IPS-18a (cell line): Measurements from ENCODE around the gene PRKACA.
"Not testable (repeated sequence)": the region's sequence is repeated elsewhere in the genome, so short reads cannot be mapped to it uniquely, and the experiment has no call there.

Experiments
- H3K27ac ChIP-seq: one replicate; pipeline ENCODE4 v1.5.1; 2013; ENCODE audit warnings: low read length
- H3K27me3 ChIP-seq: one replicate; pipeline ENCODE4 v1.6.1; 2013; ENCODE audit warnings: mild to moderate bottlenecking, low read length; ENCODE audit not compliant: control insufficient read depth, insufficient read depth
- H3K36me3 ChIP-seq: one replicate; pipeline ENCODE4 v1.6.1; 2013; ENCODE audit warnings: low read depth, low read length; ENCODE audit not compliant: control insufficient read depth
- H3K4me1 ChIP-seq: one replicate; pipeline ENCODE4 v1.6.1; 2013; ENCODE audit warnings: low read depth, low read length; ENCODE audit not compliant: control insufficient read depth
- H3K4me3 ChIP-seq: one replicate; pipeline ENCODE4 v1.5.1; 2013; ENCODE audit warnings: low read length
- H3K9ac ChIP-seq: one replicate; pipeline ENCODE4 v1.6.1; 2013; ENCODE audit warnings: mild to moderate bottlenecking, low read length, moderate library complexity
- H3K9me3 ChIP-seq: one replicate; pipeline ENCODE4 v1.6.1; 2013; ENCODE audit warnings: low read depth, low read length; ENCODE audit not compliant: control insufficient read depth

Gene PRKACA

DNA sequence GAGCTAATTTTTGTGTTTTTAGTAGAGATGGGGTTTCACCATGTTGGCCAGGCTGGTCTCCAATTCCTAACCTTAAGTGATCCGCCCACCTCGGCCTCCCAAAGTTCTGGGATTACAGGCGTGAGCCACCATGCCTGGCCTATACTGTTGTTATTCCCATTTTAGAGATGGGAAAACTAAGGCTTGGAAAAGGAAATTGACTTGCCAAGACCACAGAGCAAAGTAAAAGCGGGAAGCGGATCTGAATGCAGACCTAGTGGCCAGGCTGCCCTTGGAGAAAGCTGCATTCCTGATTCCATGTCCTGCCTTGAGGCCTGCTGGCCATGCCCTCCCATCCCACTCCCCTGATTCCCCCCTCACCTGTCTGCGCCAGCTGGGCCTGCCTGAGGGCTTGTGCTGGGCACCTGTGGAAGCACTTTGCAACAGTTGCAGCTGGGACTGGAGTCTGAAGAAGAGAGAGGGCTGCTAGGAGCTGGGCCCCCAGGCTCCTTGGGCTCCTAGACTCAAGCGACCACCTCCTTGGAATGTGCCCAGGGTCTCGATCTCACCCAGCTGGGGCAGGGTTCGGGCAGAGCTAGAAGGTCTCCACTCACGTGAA is 61.4 kb downstream of the PRKACA start:
- Histone ChIP-seq H3K9me3 (no peaks in the 10 kb centered on the region), H3K36me3 (no peaks in the 10 kb centered on the region), H3K9ac (no peak overlapping the region), H3K27ac (no peak overlapping the region), H3K27me3 (peaks cover 23% of the 10 kb centered on the region), H3K4me3 (no peak overlapping the region), H3K4me1 (peaks cover 5% of the 10 kb centered on the region)

DNA sequence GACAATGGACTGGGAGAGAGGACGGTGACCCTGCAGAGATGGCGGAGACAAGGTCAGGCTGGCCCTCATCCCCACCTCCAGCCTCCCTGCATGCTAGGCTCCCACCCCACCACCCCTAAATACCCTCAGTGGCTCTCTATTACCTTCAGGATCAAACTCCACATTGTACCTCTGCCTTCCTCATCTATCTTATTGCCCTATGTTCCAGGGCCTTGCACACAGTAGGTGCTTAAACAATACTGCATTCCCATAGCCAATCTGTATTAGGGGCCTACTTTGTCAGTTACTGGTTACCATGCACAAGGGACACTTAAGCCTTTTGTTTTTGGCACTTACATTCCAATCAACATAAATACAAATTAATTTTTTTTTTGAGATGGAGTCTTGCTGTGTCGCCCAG is 62.2 kb downstream of the PRKACA start:
- H3K9ac ChIP-seq: no peak overlapping the region
- no peak overlapping the region for H3K4me3 ChIP-seq
- peaks cover 5% of the 10 kb centered on the region for H3K4me1 ChIP-seq
- H3K27ac ChIP-seq: no peak overlapping the region
- no peaks in the 10 kb centered on the region for H3K36me3 ChIP-seq
- H3K27me3 ChIP-seq: peaks cover 23% of the 10 kb centered on the region
- H3K9me3 ChIP-seq: no peaks in the 10 kb centered on the region

DNA sequence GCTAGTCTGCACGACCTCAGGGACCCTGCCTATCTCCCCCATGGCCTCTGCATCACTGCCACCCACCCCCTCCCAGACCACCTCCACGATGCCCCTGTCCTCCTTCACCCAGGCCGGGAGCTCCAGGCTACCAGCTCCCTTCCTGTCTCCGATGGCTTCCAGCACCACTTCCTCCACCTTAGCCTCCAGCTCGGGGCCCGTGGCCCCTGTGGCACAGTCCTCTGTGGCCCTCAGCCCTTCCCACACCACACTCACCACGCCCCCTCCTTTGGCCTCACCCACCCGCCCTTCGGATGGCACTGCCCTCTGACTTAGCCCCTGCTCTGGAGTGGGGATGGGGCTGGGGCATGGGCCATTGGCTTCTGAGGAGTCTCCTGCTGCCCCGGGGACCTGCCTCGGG is 62.8 kb downstream of the PRKACA start:
- no peaks in the 10 kb centered on the region for H3K9me3 ChIP-seq
- no peak overlapping the region for H3K4me3 ChIP-seq
- H3K9ac ChIP-seq: no peak overlapping the region
- H3K4me1 ChIP-seq: peaks cover 5% of the 10 kb centered on the region
- no peaks in the 10 kb centered on the region for H3K36me3 ChIP-seq
- no peak overlapping the region for H3K27ac ChIP-seq
- H3K27me3 ChIP-seq: peaks cover 19% of the 10 kb centered on the region

DNA sequence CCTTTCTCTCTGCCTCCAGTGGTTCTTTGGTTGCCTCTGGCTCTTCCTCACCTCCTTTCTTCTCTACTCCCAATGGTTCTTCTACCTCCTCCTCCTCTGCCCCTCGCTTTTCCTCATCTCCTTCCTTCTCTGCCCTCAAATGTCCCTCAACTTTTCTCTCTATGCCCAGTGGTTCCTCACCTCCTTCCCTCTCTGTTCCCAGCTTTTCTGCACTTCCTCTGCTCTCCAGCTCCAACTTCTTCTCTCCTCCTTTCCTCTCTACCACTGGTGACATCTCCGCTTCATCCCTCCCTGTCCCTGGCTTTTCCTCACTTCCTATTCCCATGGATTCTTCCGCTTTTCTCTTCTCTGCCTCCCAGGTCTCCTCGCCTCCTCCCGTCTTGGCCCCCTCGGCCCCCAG is 63.5 kb downstream of the PRKACA start:
- no peak overlapping the region for H3K27ac ChIP-seq
- H3K27me3 ChIP-seq: peaks cover 13% of the 10 kb centered on the region
- H3K36me3 ChIP-seq: no peaks in the 10 kb centered on the region
- no peak overlapping the region for H3K4me3 ChIP-seq
- peaks cover 5% of the 10 kb centered on the region for H3K4me1 ChIP-seq
- no peak overlapping the region for H3K9ac ChIP-seq
- no peaks in the 10 kb centered on the region for H3K9me3 ChIP-seq

DNA sequence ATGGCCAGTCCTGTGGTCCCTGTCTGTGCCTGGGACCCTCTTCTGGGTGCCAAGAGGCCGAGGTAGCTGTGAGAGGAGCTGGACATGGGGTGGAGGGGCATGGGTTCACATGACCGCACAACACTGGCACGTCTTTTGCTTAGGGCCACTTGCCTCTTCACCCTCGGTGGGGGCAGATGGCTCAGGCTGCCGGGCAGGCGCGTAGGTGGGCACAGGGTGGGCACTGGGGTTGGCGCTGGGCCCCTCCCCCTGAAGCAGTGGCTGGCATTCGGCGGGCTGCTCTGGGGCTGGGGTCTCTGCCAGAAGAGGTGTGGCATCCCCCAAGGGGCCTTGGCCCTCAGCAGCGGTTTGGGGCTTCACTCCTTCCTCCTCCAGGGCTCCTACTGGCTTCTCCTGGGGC is 64.1 kb downstream of the PRKACA start:
- peaks cover 7% of the 10 kb centered on the region for H3K27me3 ChIP-seq
- H3K9me3 ChIP-seq: no peaks in the 10 kb centered on the region
- no peak overlapping the region for H3K4me3 ChIP-seq
- H3K4me1 ChIP-seq: peaks cover 2% of the 10 kb centered on the region
- no peak overlapping the region for H3K27ac ChIP-seq
- no peak overlapping the region for H3K9ac ChIP-seq
- H3K36me3 ChIP-seq: no peaks in the 10 kb centered on the region

DNA sequence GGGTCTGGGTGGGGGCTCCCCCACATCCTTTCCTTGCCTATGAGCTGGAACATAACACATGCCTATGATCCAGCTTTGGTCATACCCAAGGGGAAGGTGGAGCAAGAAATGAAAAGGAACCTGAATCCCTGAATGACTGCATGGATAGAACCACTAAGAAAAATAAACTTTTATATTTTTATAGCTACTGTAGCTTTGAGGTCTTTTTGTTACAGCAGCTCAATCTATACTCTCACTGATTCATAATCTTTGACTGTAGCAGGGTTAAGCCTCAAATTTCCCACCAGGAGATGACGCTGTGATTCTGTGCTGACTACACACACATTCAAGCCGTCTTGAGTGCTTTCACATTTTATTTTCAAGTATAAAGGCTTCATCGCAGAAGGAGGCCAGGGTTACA is 64.5 kb downstream of the PRKACA start:
- peaks cover 3% of the 10 kb centered on the region for H3K9me3 ChIP-seq
- H3K4me3 ChIP-seq: no peak overlapping the region
- no peaks in the 10 kb centered on the region for H3K4me1 ChIP-seq
- peaks cover 3% of the 10 kb centered on the region for H3K27me3 ChIP-seq
- no peak overlapping the region for H3K9ac ChIP-seq
- no peaks in the 10 kb centered on the region for H3K36me3 ChIP-seq
- H3K27ac ChIP-seq: no peak overlapping the region

DNA sequence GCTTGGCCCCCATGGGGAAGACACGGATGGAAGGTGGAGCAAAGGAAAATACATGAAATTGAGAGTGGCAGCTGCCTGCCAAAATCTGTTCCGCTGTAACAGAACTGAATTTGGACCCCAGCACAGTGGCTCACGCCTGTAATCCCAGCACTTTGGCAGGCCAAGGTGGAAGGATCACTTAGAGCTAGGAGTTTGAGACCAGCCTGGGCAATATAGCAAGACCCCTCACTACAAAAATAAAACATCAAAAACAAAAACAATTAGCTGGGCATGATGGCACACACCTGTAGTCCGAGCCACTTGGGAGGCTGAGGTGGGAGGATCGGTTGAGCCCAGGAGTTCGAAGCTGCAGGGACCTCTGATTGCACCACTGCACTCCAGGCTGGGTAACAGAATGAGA is 65.1 kb downstream of the PRKACA start:
- Histone ChIP-seq H3K27me3 (no peaks in the 10 kb centered on the region), H3K9ac (no peak overlapping the region), H3K4me1 (no peaks in the 10 kb centered on the region), H3K36me3 (no peaks in the 10 kb centered on the region), H3K27ac (no peak overlapping the region), H3K9me3 (peaks cover 3% of the 10 kb centered on the region), H3K4me3 (no peak overlapping the region)

DNA sequence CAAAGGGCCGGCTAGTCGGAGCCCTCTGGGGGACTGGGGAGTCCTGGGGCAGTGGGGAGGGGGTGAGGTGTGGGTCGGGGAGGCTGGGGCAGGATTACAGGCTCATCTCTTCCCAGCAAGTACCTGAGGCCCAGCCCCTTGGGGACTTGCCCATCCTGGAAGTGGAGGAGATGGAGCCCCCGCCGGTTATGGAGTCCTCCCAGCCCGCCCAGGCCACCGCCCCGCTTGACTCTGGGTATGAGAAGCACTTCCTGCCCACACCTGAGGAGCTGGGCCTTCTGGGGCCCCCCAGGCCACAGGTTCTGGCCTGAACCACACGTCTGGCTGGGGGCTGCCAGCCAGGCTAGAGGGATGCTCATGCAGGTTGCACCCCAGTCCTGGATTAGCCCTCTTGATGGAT is 65.6 kb downstream of the PRKACA start:
- no peaks in the 10 kb centered on the region for H3K27me3 ChIP-seq
- no peak overlapping the region for H3K9ac ChIP-seq
- no peak overlapping the region for H3K4me3 ChIP-seq
- H3K27ac ChIP-seq: no peak overlapping the region
- no peaks in the 10 kb centered on the region for H3K36me3 ChIP-seq
- no peaks in the 10 kb centered on the region for H3K4me1 ChIP-seq
- H3K9me3 ChIP-seq: peaks cover 3% of the 10 kb centered on the region

DNA sequence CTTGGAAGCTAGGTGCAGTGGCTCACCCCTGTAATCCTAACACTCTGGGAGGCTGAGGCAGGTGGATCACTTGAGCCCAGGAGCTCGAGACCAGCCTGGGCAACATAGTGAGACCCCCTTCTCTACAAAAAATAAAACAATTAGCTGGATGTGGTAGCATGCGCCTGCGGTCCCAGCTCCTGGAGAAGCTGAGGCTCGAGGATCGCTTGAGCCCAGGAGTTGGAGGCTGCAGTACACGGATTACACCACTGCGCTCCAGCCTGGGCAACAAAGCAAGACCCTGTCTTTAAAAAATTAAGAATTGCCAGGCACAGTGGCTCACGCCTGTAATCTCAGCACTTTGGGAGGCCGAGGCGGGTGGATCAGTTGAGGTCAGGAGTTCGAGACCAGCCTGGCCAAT is 66.6 kb downstream of the PRKACA start:
- not testable (repeated sequence) for H3K27me3 ChIP-seq, H3K4me3 ChIP-seq, H3K9me3 ChIP-seq, H3K27ac ChIP-seq, H3K9ac ChIP-seq, H3K4me1 ChIP-seq, H3K36me3 ChIP-seq

DNA sequence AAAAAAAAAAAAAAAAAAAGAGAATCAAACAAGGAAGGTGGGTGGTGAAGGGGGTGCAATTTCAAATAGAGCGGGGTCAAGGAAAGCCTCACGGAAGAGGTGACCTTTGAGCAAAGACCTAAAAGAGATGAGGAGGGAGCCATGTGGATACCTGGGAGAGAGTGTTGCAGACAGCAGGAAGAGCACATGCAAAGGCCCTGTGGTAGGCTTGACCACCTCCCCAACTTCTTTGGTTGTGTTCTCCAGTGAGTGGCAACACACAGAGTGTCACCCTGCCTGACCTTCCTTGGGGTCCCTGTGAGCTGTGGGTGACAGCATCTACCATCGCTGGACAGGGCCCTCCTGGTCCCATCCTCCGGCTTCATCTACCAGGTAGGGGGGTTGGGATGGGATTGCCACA is 67.0 kb downstream of the PRKACA start:
- H3K4me1 ChIP-seq: no peaks in the 10 kb centered on the region
- H3K4me3 ChIP-seq: no peak overlapping the region
- no peak overlapping the region for H3K27ac ChIP-seq
- no peaks in the 10 kb centered on the region for H3K27me3 ChIP-seq
- no peaks in the 10 kb centered on the region for H3K36me3 ChIP-seq
- H3K9me3 ChIP-seq: peaks cover 3% of the 10 kb centered on the region
- no peak overlapping the region for H3K9ac ChIP-seq

DNA sequence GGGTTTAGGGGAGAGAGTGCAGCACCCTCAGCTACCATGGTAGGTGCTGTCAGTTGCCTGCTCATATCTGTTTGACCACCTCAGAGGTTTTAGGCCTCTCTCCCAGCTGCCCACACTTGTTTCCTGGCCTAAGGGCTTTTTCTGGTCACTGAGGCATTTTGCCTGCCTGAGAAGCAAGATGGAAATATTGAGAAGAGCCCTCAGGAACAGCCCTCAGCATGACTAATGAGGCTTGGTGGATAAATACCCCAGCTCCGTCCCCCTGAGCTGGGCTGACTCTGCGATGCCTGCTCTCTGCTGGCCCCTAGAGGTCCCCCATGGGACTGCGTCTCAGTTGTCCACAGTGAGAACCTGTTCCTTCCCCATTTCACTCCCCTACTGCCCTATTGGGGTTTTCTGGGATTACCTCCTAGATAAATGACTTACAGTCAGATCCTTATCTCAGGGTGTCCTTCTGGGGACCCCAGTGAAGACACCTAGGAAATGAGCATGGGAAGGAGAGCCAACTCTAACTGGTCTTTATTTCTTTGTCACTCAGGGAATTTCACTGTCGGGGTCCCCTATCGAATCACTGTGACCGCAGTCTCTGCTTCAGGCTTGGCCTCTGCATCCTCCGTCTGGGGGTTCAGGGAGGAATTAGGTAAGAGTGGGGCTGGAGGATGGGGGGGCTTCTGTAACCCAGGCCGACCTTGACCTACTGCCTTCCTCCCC is 69.0 kb downstream of the PRKACA start:
- Histone ChIP-seq H3K36me3 (no peaks in the 10 kb centered on the region), H3K9me3 (peaks cover 3% of the 10 kb centered on the region), H3K9ac (no peak overlapping the region), H3K27ac (no peak overlapping the region), H3K4me3 (no peak overlapping the region), H3K4me1 (no peaks in the 10 kb centered on the region), H3K27me3 (no peaks in the 10 kb centered on the region)

DNA sequence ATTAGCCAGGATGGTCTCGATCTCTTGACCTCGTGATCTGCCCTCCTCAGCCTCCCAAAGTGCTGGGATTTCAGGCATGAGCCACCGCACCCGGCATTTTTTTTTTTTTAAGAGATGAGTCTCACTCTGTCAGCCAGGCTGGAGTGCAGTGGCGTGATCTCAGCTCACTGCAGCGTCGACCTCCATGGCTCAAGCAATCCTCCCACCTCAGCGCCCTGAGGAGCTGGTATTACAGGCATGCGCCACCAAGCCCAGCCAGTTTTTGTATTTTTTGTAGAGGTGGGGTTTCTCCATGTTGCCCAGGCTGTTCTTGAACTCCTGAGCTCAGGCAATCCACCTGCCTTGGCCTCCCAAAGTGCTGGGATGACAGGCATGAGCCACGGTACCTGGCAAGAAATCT is 69.7 kb downstream of the PRKACA start:
- not testable (repeated sequence) for H3K27ac ChIP-seq, H3K36me3 ChIP-seq, H3K4me1 ChIP-seq, H3K4me3 ChIP-seq, H3K9me3 ChIP-seq, H3K9ac ChIP-seq, H3K27me3 ChIP-seq
